Esophagus muscularis mucosa (tissue), 4 donors: Measurements from ENCODE around the gene MSI2.

Experiments used
- CTCF ChIP-seq, 3 experiments: fragments of 200-600 bp in 2 of 3; fragments of 450-650 bp in 1 of 3; sonication (generic) in 2 of 3; IDR thresholded peaks; one replicate each; pipeline ENCODE4 v1.5.1; 2017 to 2019; ENCODE audit warnings: antibody characterized with exemption in 3 of 3, mild to moderate bottlenecking in 2 of 3, moderate library complexity in 1 of 3
- EP300 ChIP-seq: sonication (generic); formaldehyde crosslinking; IDR thresholded peaks from one replicate; pipeline ENCODE4 v1.6.1; 2017; ENCODE audit warnings: antibody characterized with exemption
- POLR2A ChIP-seq: fragments of 450-650 bp; IDR thresholded peaks from one replicate; pipeline ENCODE4 v1.6.1; 2017; ENCODE audit warnings: antibody characterized with exemption, moderate library complexity, mild to moderate bottlenecking, low read depth
- POLR2AphosphoS5 ChIP-seq, 2 donors: sonication (generic); formaldehyde crosslinking; IDR thresholded peaks; one replicate each; pipeline ENCODE4 v1.6.1; 2017; ENCODE audit warnings: antibody characterized with exemption in 2 of 2

GRCh38 chr17:57603546-57603945 lies 347.2 kb downstream of the MSI2 start:
- TF ChIP-seq CTCF (IDR thresholded peaks at IDR 0.05) (no peak), POLR2AphosphoS5 (IDR thresholded peaks at IDR 0.05) (no peak), POLR2A (no peak), EP300 (no peak)
